IMR-90 (cell line): ENCODE measurements around the gene LRG1. TPM values are rescaled to one million over a fixed set of nuclear protein-coding genes. Genes with fewer than 3 reads are reported as not detected.

ENCODE experiments used
- ATAC-seq: fragments of 200-7000 bp; cut with Tn5 transposase; 2 replicates; pipeline ENCODE4 v1.9.1; 2020; ENCODE audit warnings: low read depth, mild to moderate bottlenecking, moderate library complexity
- BruUV-seq: library from RNA; stranded (reverse); fragments of 400-500 nt; replicated peaks from 2 replicates; lab custom pipeline; 2021; lab: Mats Ljungman, UMichigan
- CTCF ChIA-PET: fragments of 300-600 bp; formaldehyde crosslinking; extraction: SDS; loops from one replicate; lab custom pipeline; 2021; ENCODE audit warnings: antibody characterized with exemption; lab: Yijun Ruan, JAX
- POLR2A ChIA-PET: fragments of 300-600 bp; sonication (Branson Sonifier 250); formaldehyde crosslinking; loops from one replicate; lab custom pipeline; 2022; ENCODE audit warnings: antibody characterized with exemption; ENCODE audit not compliant: unreplicated experiment; lab: Charles Lee
- DNase-seq: peaks from one replicate; pipeline ENCODE4 v3.0.0; 2013
- H2AFZ ChIP-seq: replicated peaks from 2 replicates; pipeline ENCODE3; 2013; ENCODE audit warnings: low read length, mild to moderate bottlenecking; ENCODE audit not compliant: poor library complexity
- H2AK5ac ChIP-seq: 2 replicates; pipeline ENCODE4 v1.6.1; 2013; ENCODE audit warnings: low read depth, low read length, inconsistent platforms
- H2AK9ac ChIP-seq: replicated peaks from 2 replicates; pipeline ENCODE3; 2013; ENCODE audit warnings: mild to moderate bottlenecking, low read depth, low read length, moderate library complexity; ENCODE audit not compliant: poor library complexity
- H2BK120ac ChIP-seq: 2 replicates; pipeline ENCODE4 v1.6.1; 2013; ENCODE audit warnings: low read depth, low read length, inconsistent platforms
- H2BK15ac ChIP-seq: 3 replicates; pipeline ENCODE4 v1.6.1; 2013; ENCODE audit warnings: low read depth, low read length, inconsistent platforms
- H2BK20ac ChIP-seq: 2 replicates; pipeline ENCODE4 v1.6.1; 2013; ENCODE audit warnings: low read depth, mild to moderate bottlenecking, inconsistent platforms, low read length, moderate library complexity
- H2BK5ac ChIP-seq: 2 replicates; pipeline ENCODE4 v1.6.1; 2013; ENCODE audit warnings: mild to moderate bottlenecking, low read depth, low read length, inconsistent platforms; ENCODE audit not compliant: poor library complexity, severe bottlenecking
- H3K14ac ChIP-seq: replicated peaks from 2 replicates; pipeline ENCODE4 v1.6.1; 2013; ENCODE audit warnings: low read depth, low read length, inconsistent platforms
- H3K18ac ChIP-seq: 2 replicates; pipeline ENCODE4 v1.6.1; 2013; ENCODE audit warnings: low read depth, low read length, control low read depth
- H3K23ac ChIP-seq: 2 replicates; pipeline ENCODE4 v1.6.1; 2013; ENCODE audit warnings: low read depth, low read length, inconsistent platforms
- H3K27ac ChIP-seq: 2 replicates; pipeline ENCODE4 v1.5.1; 2013; ENCODE audit warnings: mild to moderate bottlenecking, control low read depth, low read length; ENCODE audit not compliant: insufficient read depth
- H3K27me3 ChIP-seq: 2 replicates; pipeline ENCODE4 v1.6.1; 2013; ENCODE audit warnings: low read length; ENCODE audit not compliant: control insufficient read depth, insufficient read depth
- H3K36me3 ChIP-seq: 2 replicates; pipeline ENCODE4 v1.6.1; 2013; ENCODE audit warnings: low read length, mixed read lengths; ENCODE audit not compliant: control insufficient read depth, insufficient read depth
- H3K4ac ChIP-seq: 2 replicates; pipeline ENCODE4 v1.6.1; 2013; ENCODE audit warnings: low read depth, low read length, inconsistent platforms
- H3K4me1 ChIP-seq: 2 replicates; pipeline ENCODE4 v1.6.1; 2013; ENCODE audit warnings: low read length, mixed read lengths; ENCODE audit not compliant: control insufficient read depth, insufficient read depth
- H3K4me2 ChIP-seq: 2 replicates; pipeline ENCODE4 v1.6.1; 2013; ENCODE audit warnings: low read depth, mild to moderate bottlenecking, control low read depth, low read length, moderate library complexity
- H3K4me3 ChIP-seq: 2 replicates; pipeline ENCODE4 v1.5.1; 2013; ENCODE audit warnings: low read depth, mild to moderate bottlenecking, control low read depth, low read length, moderate library complexity; ENCODE audit not compliant: insufficient read depth
- H3K56ac ChIP-seq: 2 replicates; pipeline ENCODE4 v1.6.1; 2013; ENCODE audit warnings: low read length, inconsistent platforms; ENCODE audit not compliant: insufficient read depth; ENCODE audit errors: extremely low read depth
- H3K79me1 ChIP-seq, 2 experiments: 2 replicates each; pipeline ENCODE4 v1.6.1; 2013; ENCODE audit warnings: low read length in 2 of 2, inconsistent platforms in 1 of 2, low read depth in 1 of 2
- H3K9ac ChIP-seq: 2 replicates; pipeline ENCODE4 v1.6.1; 2013; ENCODE audit warnings: low read depth, low read length, control low read depth
- H3K9me1 ChIP-seq: 2 replicates; pipeline ENCODE4 v1.6.1; 2013; ENCODE audit warnings: low read length, inconsistent platforms; ENCODE audit not compliant: insufficient read depth
- H3K9me3 ChIP-seq: 2 replicates; pipeline ENCODE4 v1.6.1; 2013; ENCODE audit warnings: low read length; ENCODE audit not compliant: control insufficient read depth, insufficient read depth
- H4K20me1 ChIP-seq: 2 replicates; pipeline ENCODE4 v1.6.1; 2013; ENCODE audit warnings: low read length, inconsistent platforms; ENCODE audit not compliant: insufficient read depth
- H4K5ac ChIP-seq: 2 replicates; pipeline ENCODE4 v1.6.1; 2013; ENCODE audit warnings: mild to moderate bottlenecking, low read depth, low read length, control low read depth
- H4K8ac ChIP-seq, 2 experiments: 2 replicates each; pipeline ENCODE4 v1.6.1; 2013; ENCODE audit warnings: low read depth in 2 of 2, low read length in 2 of 2, control low read depth in 1 of 2, inconsistent platforms in 1 of 2
- H4K91ac ChIP-seq: 2 replicates; pipeline ENCODE4 v1.6.1; 2013; ENCODE audit warnings: low read depth, low read length, inconsistent platforms; ENCODE audit not compliant: insufficient read depth
- MAZ ChIP-seq: IDR thresholded peaks from 2 replicates; pipeline ENCODE4 v1.6.1; 2012; ENCODE audit warnings: low read depth, mild to moderate bottlenecking, low read length, improper control_type of control experiment, moderate library complexity, borderline replicate concordance
- MXI1 ChIP-seq: IDR thresholded peaks from 2 replicates; pipeline ENCODE4 v1.6.1; 2012; ENCODE audit warnings: low read depth, mild to moderate bottlenecking, low read length, moderate library complexity, borderline replicate concordance
- NFE2L2 ChIP-seq: fragments of 150-350 bp; IDR thresholded peaks from 2 replicates; pipeline ENCODE4 v1.6.1; 2016; ENCODE audit warnings: low read depth, mild to moderate bottlenecking, low read length
- WGBS, 2 experiments: methylation state at CpG; one replicate each; pipeline versions ENCODE4 v1.1.5 to v1.1.7; 2013; ENCODE audit warnings: missing lambda C conversion rate in 2 of 2; ENCODE audit not compliant: insufficient read length in 1 of 2; ENCODE audit errors: extremely low coverage in 2 of 2; 5-methylcytosine and 5-hydroxymethylcytosine counted together
- dilution Hi-C: fragments of 300-500 bp; cut with HindIII; formaldehyde crosslinking; loops from one replicate; pipeline ENCODE4 v1.14.3; 2018; ENCODE audit warnings: low sequenced_read_pairs; ENCODE audit not compliant: unreplicated experiment
- in situ Hi-C: fragments of 300-500 bp; cut with MboI; formaldehyde crosslinking; loops from 3 replicates; pipeline ENCODE4 v1.14.3; 2019; ENCODE audit warnings: low sequenced_read_pairs, inconsistent platforms, mixed read lengths
- intact Hi-C: fragments of 100-400 bp; cut with micrococcal nuclease; formaldehyde crosslinking; loops from 2 replicates; pipeline ENCODE4 v1.10.0; 2022
- polyA plus RNA-seq, 3 experiments: library from polyadenylated mRNA; depleted of rRNA; stranded (reverse); fragments of >200 nt; gene quantifications; 2 replicates each; pipeline ENCODE4 v1.2.3, GENCODE V29; 2012; ENCODE audit warnings: low replicate concordance in 1 of 3
- total RNA-seq: library from RNA; depleted of rRNA; stranded (reverse); fragments of >200 nt; gene quantifications from 2 replicates; pipeline ENCODE4 v1.2.3, GENCODE V29; 2012
- TF ChIP-seq, protein P1 (sequence below): fragments of 150-350 bp; IDR thresholded peaks from 2 replicates; pipeline ENCODE4 v1.6.1; 2017; ENCODE audit warnings: mild to moderate bottlenecking, antibody characterized with exemption, low read length, low read depth

LRG1 gene
- total and polyA plus RNA-seq, 2 of the 4 experiments (the other 2 are of a cell fraction) = not detected

DNA sequence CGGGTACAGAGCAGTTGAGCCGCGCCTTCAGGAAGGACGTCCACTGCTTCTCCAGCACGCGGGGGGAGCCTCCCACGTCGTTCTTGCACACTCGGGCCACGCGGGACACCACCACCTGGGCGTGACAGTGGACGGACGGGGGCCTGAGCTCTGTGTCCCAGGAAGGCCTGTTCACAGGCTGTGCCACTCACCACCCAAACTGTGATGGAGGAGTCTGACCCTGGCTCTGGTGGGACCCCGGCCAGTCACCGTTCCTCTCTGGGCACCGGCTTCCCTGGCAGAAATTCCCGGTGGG, 12.6 kb upstream of the LRG1 start:
- no peaks in the 10 kb centered on the region for H4K20me1 ChIP-seq
- no peak overlapping the region for H3K18ac ChIP-seq
- H3K9ac ChIP-seq = no peak overlapping the region
- ChIA-PET CTCF (no interaction called here), POLR2A (no interaction called here)
- no peak overlapping the region for H2BK20ac ChIP-seq
- no peaks in the 10 kb centered on the region for H3K4me1 ChIP-seq
- no peak overlapping the region for H3K4ac ChIP-seq
- in situ Hi-C loops = no loop called here
- H4K91ac ChIP-seq = no peak overlapping the region
- H3K27me3 ChIP-seq = peaks cover 2% of the 10 kb centered on the region; the same call in 1 of the 2 replicates
- H3K4me3 ChIP-seq = no peak overlapping the region
- H2BK15ac ChIP-seq = no peak overlapping the region
- no peak overlapping the region for H3K56ac ChIP-seq
- DNase-seq (no peak), ATAC-seq (no peak)
- no peak overlapping the region for H3K4me2 ChIP-seq
- no peak overlapping the region for H2AK9ac ChIP-seq
- H3K23ac ChIP-seq = no peak overlapping the region
- no peak overlapping the region for H2BK120ac ChIP-seq
- no peaks in the 10 kb centered on the region for H3K9me1 ChIP-seq
- no peak overlapping the region for H2AK5ac ChIP-seq
- H4K5ac ChIP-seq = no peak overlapping the region
- H3K27ac ChIP-seq = no peak overlapping the region
- H4K8ac ChIP-seq = no peak overlapping the region
- 85% methylated on average over 6 of the region's 18 CpGs; no CpG with 5 or more reads in 1 of the 2 experiments for WGBS, 2 experiments
- no peak overlapping the region for H2BK5ac ChIP-seq
- H3K36me3 ChIP-seq = no peaks in the 10 kb centered on the region
- BruUV-seq = no TSS peak
- no peaks in the 10 kb centered on the region for H3K9me3 ChIP-seq
- intact Hi-C loops = no loop called here
- TF ChIP-seq NFE2L2 = no peak
- TF ChIP-seq, protein P1, sequence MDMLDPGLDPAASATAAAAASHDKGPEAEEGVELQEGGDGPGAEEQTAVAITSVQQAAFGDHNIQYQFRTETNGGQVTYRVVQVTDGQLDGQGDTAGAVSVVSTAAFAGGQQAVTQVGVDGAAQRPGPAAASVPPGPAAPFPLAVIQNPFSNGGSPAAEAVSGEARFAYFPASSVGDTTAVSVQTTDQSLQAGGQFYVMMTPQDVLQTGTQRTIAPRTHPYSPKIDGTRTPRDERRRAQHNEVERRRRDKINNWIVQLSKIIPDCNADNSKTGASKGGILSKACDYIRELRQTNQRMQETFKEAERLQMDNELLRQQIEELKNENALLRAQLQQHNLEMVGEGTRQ = no peak
- TF ChIP-seq MAZ = no peak
- no peak for TF ChIP-seq MXI1
- H2AFZ ChIP-seq = no peak overlapping the region
- H3K79me1 ChIP-seq = no peaks in the 10 kb centered on the region
- no peak overlapping the region for H3K14ac ChIP-seq
- dilution Hi-C loops = no loop called here
